Spleen (tissue), 7 donors: Measurements from ENCODE around the gene ANKRD50.

Experiments
- CTCF ChIP-seq, 11 experiments: fragments of 200-600 bp in 7 of 11; fragments of 450-650 bp in 4 of 11; sonication (generic) in 4 of 11; IDR thresholded peaks in 8 of 11; conservative IDR thresholded peaks in 3 of 11; 1 replicate in 7 of 11; 2 replicates in 4 of 11; pipeline versions ENCODE4 v1.4.0 to v1.8.0; 2016 to 2021; ENCODE audit warnings: antibody characterized with exemption in 11 of 11, inconsistent platforms in 4 of 11, mild to moderate bottlenecking in 1 of 11
- POLR2AphosphoS5 ChIP-seq, 3 donors: sonication (generic); formaldehyde crosslinking; IDR thresholded peaks; one replicate each; pipeline ENCODE4 v1.5.1; 2017; ENCODE audit warnings: antibody characterized with exemption in 3 of 3
- donor health status: DM: no; HTN: no; CAD: no; lungs with moderate emphysema.
- donor health status: DM: no; HTN: no; CAD: no.
- donor health status: DM: no; HTN: no; CAD: no.

- TF ChIP-seq CTCF (IDR thresholded peaks at IDR 0.05 in 8 of 11, conservative IDR thresholded peaks at IDR 0.05 in 3 of 11): no peak
- no peak for TF ChIP-seq POLR2AphosphoS5 (IDR thresholded peaks at IDR 0.05)
These were observed 41.5 kb upstream of the ANKRD50 start for GRCh38 chr4:124753941-124754581.
